Esophagus muscularis mucosa (tissue), 4 donors: ENCODE data around the gene CTF1. TPM values are rescaled to one million over a fixed set of nuclear protein-coding genes. Genes with fewer than 3 reads are reported as not detected.
"Not testable (repeated sequence)": the region's sequence is repeated elsewhere in the genome, so short reads cannot be mapped to it uniquely, and the experiment has no call there.

Experiments
- DNase-seq: peaks from one replicate; pipeline ENCODE4 v3.0.0-alpha.2; 2017; ENCODE audit errors: extremely low spot score
- H3K27ac ChIP-seq, 4 donors: fragments of 200-600 bp; sonication (generic); replicated peaks in 1 of 4; 1 replicate in 3 of 4; 2 replicates in 1 of 4; pipeline ENCODE4 v1.5.1; 2016 to 2019; ENCODE audit warnings: mild to moderate bottlenecking in 1 of 4
- H3K27me3 ChIP-seq, 4 donors: fragments of 200-600 bp; sonication (generic); one replicate each; pipeline versions ENCODE4 v1.5.1 to v1.6.0; 2016 to 2019
- H3K36me3 ChIP-seq, 4 donors: fragments of 200-600 bp; sonication (generic); one replicate each; pipeline ENCODE4 v1.5.1; 2016 to 2019
- H3K4me1 ChIP-seq, 4 donors: fragments of 200-600 bp; sonication (generic); one replicate each; pipeline ENCODE4 v1.5.1; 2016 to 2019
- H3K4me3 ChIP-seq, 4 donors: fragments of 200-600 bp; sonication (generic); 1 replicate in 2 of 4; 2 replicates in 2 of 4; pipeline ENCODE4 v1.5.1; 2016 to 2019; ENCODE audit warnings: mild to moderate bottlenecking in 4 of 4, moderate library complexity in 1 of 4
- H3K9me3 ChIP-seq, 4 donors: fragments of 200-600 bp; sonication (generic); 1 replicate in 3 of 4; 2 replicates in 1 of 4; pipeline ENCODE4 v1.5.1; 2016 to 2019
- EP300 ChIP-seq: sonication (generic); formaldehyde crosslinking; IDR thresholded peaks from one replicate; pipeline ENCODE4 v1.6.1; 2017; ENCODE audit warnings: antibody characterized with exemption
- POLR2A ChIP-seq: fragments of 450-650 bp; IDR thresholded peaks from one replicate; pipeline ENCODE4 v1.6.1; 2017; ENCODE audit warnings: antibody characterized with exemption, moderate library complexity, mild to moderate bottlenecking, low read depth
- POLR2AphosphoS5 ChIP-seq, 2 donors: sonication (generic); formaldehyde crosslinking; IDR thresholded peaks; one replicate each; pipeline ENCODE4 v1.6.1; 2017; ENCODE audit warnings: antibody characterized with exemption in 2 of 2
- WGBS: methylation state at CpG from one replicate; pipeline ENCODE4 v1.1.5; 2018; 5-methylcytosine and 5-hydroxymethylcytosine counted together
- intact Hi-C: fragments of 100-400 bp; cut with DNase I; formaldehyde crosslinking; loops from one replicate; pipeline ENCODE4 v1.15.1; 2023
- total RNA-seq, 4 donors: library from RNA; depleted of rRNA; stranded (reverse); fragments of >200 nt; gene quantifications; one replicate each; pipeline versions ENCODE4 v1.1.0 to v1.2.1, GENCODE V29; 2016
- TF ChIP-seq, protein P1 (sequence below), 3 experiments: fragments of 200-600 bp in 2 of 3; fragments of 450-650 bp in 1 of 3; sonication (generic) in 2 of 3; IDR thresholded peaks; one replicate each; pipeline ENCODE4 v1.5.1; 2017 to 2019; ENCODE audit warnings: antibody characterized with exemption in 3 of 3, mild to moderate bottlenecking in 2 of 3, moderate library complexity in 1 of 3

Gene CTF1
- total RNA-seq, 4 donors from 2014 or later: 6.2 to 18.8 (median 10.9) TPM

DNA sequence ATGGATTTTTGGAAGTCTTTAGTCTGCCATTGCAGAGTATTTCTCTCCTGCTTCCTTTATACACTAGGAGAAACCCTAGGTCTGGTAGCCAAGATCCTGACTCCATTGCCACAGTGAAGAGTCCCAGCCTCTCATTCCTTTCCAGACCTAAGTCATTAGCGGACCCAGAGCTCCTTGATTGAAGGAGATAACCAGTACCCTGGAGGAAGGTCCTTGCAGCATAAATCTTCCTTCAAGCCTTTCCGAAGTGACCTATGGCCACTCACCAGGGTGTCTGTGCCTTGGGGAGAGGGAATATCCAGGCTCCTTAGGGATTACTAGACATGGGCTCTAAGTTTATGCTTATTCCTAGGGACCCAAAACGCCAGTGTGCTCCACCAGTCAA is 38.3 kb upstream of the CTF1 start:
- Histone ChIP-seq H3K4me3 (no peak overlapping the region), H3K9me3 (no peaks in the 10 kb centered on the region), H3K27ac (no peak overlapping the region), H3K4me1 (no peaks in the 10 kb centered on the region), H3K36me3 (peaks cover 0 to 22% (median 0%) of the 10 kb centered on the region in 4 donors), H3K27me3 (no peaks in the 10 kb centered on the region)
- no peak for DNase-seq
- intact Hi-C loops: no loop called here
- TF ChIP-seq EP300 (no peak), POLR2A (no peak), POLR2AphosphoS5 (IDR thresholded peaks at IDR 0.05) (no peak)
- TF ChIP-seq, protein P1, sequence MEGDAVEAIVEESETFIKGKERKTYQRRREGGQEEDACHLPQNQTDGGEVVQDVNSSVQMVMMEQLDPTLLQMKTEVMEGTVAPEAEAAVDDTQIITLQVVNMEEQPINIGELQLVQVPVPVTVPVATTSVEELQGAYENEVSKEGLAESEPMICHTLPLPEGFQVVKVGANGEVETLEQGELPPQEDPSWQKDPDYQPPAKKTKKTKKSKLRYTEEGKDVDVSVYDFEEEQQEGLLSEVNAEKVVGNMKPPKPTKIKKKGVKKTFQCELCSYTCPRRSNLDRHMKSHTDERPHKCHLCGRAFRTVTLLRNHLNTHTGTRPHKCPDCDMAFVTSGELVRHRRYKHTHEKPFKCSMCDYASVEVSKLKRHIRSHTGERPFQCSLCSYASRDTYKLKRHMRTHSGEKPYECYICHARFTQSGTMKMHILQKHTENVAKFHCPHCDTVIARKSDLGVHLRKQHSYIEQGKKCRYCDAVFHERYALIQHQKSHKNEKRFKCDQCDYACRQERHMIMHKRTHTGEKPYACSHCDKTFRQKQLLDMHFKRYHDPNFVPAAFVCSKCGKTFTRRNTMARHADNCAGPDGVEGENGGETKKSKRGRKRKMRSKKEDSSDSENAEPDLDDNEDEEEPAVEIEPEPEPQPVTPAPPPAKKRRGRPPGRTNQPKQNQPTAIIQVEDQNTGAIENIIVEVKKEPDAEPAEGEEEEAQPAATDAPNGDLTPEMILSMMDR (IDR thresholded peaks at IDR 0.05): no peak
- WGBS: 90% methylated on average over 3 of the region's 3 CpGs

DNA sequence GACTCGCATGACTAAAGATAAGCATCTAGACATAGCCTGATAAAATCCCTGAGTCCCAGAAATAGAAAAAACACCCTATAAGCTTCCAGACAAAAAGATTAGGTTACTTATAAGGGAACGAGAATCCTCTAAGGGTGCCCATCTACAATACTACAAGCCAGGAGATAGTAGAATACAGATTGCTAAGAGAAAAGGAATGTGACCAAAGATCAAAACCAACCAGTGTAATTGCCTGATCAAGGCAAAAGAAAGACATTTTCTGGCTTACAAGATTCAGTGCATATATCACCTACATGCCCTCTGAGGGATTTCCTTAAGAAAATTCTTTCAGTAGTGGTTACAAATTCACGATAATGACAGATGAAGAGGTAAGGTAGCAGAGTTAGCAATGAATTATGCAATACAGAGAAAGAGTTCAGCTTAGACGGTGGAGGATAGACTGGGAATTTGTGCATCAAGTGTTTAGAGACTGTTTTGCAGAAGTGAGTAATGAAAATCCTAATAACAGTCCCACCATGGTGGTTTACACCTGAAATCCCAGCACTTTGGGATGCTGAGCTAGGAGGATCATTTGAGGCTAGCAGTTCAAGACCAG is 37.5 kb upstream of the CTF1 start:
- H3K4me1 ChIP-seq: no peaks in the 10 kb centered on the region
- intact Hi-C loops: no loop called here
- no peaks in the 10 kb centered on the region for H3K27me3 ChIP-seq
- whole genome bisulfite sequencing: 84% methylated on average over 4 of the region's 4 CpGs
- H3K27ac ChIP-seq: no peak overlapping the region
- no peak for DNase-seq
- peaks cover 0 to 14% (median 0%) of the 10 kb centered on the region in 4 donors for H3K36me3 ChIP-seq
- TF ChIP-seq POLR2AphosphoS5 (IDR thresholded peaks at IDR 0.05): no peak
- TF ChIP-seq POLR2A: no peak
- no peak overlapping the region for H3K4me3 ChIP-seq
- H3K9me3 ChIP-seq: no peaks in the 10 kb centered on the region

DNA sequence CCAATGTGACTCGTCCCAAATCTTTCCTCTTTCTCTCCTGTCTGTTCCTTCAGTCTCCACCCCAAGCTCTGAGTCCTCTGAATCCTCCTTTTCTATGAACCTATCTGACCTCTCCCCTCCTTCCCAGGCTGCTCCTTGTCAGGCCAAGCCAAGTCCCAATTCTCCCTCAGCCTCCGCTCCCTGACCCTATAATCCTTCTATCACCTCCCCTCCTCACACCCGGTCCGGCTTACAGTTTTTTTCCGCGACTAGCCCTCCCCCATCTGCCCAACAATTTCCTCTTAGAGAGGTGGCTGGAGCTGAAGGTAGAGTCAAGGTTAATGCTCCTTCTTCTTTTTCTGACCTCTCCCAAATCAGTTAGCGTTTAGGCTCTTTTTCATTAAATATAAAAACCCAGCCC is 35.7 kb upstream of the CTF1 start:
- DNase-seq, H3K27me3 ChIP-seq, intact Hi-C loops, H3K27ac ChIP-seq, H3K4me3 ChIP-seq, H3K36me3 ChIP-seq, H3K9me3 ChIP-seq, H3K4me1 ChIP-seq: not testable (repeated sequence)
- 87% methylated on average over 7 of the region's 7 CpGs for WGBS

DNA sequence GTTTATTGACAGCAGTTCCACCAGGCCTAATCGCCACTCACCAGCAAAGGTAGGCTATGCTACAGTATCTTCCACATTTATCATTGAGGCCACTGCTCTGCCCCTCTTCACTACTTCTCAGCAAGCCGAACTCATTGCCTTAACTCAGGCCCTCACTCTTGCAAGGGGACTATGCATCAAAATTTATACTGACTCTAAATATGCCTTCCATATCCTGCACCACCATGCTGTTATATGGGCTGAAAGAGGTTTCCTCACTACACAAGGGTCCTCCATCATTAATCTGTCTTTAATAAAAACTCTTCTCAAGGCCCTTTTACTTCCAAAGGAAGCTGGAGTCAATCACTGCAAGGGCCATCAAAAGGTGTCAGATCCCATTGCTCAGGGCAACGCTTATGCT is 33.2 kb upstream of the CTF1 start:
- H3K36me3 ChIP-seq, DNase-seq, intact Hi-C loops, H3K27me3 ChIP-seq, H3K4me1 ChIP-seq, H3K27ac ChIP-seq, H3K9me3 ChIP-seq, H3K4me3 ChIP-seq: not testable (repeated sequence)
- 90% methylated on average over 3 of the region's 3 CpGs for WGBS

DNA sequence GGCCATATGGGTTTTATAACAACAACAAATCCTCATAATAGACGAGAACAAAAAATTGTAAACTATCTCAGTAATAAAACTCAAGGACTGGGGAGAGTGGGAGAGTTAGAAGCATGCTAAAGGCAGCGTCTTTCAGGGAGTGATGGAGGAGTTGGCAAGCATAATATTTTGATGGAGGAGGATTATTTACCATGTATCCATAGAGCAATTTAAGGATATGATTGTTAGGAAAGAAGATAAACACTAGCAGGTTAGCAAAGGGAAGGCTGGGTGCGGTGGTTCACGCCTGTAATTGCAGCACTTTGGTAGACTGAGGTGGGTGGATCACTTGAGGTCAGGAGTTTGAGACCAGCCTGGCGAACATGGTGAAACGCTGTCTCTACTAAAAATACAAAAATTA is 30.4 kb upstream of the CTF1 start:
- Histone ChIP-seq H3K27me3 (no peaks in the 10 kb centered on the region), H3K4me3 (no peak overlapping the region), H3K36me3 (peaks cover 0 to 4% (median 0%) of the 10 kb centered on the region in 4 donors), H3K27ac (no peak overlapping the region), H3K4me1 (no peaks in the 10 kb centered on the region), H3K9me3 (no peaks in the 10 kb centered on the region)
- DNase-seq: no peak
- 76% methylated on average over 6 of the region's 6 CpGs for WGBS
- intact Hi-C loops: no loop called here
- TF ChIP-seq POLR2A (no peak), POLR2AphosphoS5 (IDR thresholded peaks at IDR 0.05) (no peak), EP300 (no peak)
- TF ChIP-seq, protein P1 (IDR thresholded peaks at IDR 0.05): no peak

DNA sequence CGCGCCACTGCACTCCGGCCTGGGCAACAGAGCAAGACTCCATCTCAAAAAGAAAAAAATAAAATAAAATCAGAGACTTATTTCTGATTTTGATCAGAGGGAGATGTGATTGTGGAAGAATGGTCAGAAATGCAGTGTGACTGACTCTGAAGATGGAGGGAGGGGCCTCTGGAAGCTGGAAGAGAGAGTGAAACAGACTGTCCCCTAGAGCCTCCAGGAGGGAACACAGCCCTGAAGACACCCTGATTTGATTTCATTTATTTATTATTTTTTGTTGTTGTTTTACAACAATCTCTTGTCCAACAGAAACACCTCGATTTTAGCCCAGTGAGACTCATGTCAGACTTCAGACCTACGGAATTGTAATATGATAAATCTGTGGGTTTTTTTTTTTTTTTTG is 28.7 kb upstream of the CTF1 start:
- Histone ChIP-seq H3K27ac (no peak overlapping the region), H3K4me1 (no peaks in the 10 kb centered on the region), H3K9me3 (no peaks in the 10 kb centered on the region), H3K36me3 (peaks cover 0 to 4% (median 2%) of the 10 kb centered on the region in 4 donors), H3K27me3 (no peaks in the 10 kb centered on the region), H3K4me3 (no peak overlapping the region)
- 89% methylated on average over 5 of the region's 5 CpGs for WGBS
- TF ChIP-seq EP300: no peak
- TF ChIP-seq POLR2A: no peak
- TF ChIP-seq, protein P1 (IDR thresholded peaks at IDR 0.05): no peak
- TF ChIP-seq POLR2AphosphoS5 (IDR thresholded peaks at IDR 0.05): no peak
- no peak for DNase-seq
- intact Hi-C loops: no loop called here
